WERI-Rb-1 (cell line): ENCODE results near the gene WNT1.

Experiments
- DNase-seq: peaks from one replicate; pipeline ENCODE4 v3.0.0-alpha.2; 2020
- H3K27ac ChIP-seq: fragments of 250-450 bp; sonication (Bioruptor Pico); 2 replicates; pipeline ENCODE4 v1.5.1; 2020; ENCODE audit warnings: mild to moderate bottlenecking, moderate library complexity
- H3K27me3 ChIP-seq: fragments of 250-450 bp; sonication (Bioruptor Pico); 2 replicates; pipeline ENCODE4 v1.5.1; 2021; ENCODE audit warnings: mild to moderate bottlenecking, low read depth, moderate library complexity; ENCODE audit not compliant: insufficient read depth, severe bottlenecking
- H3K36me3 ChIP-seq: fragments of 250-450 bp; sonication (Bioruptor Pico); 2 replicates; pipeline ENCODE4 v1.5.1; 2020; ENCODE audit warnings: mild to moderate bottlenecking, moderate library complexity
- H3K4me3 ChIP-seq: 2 replicates; pipeline ENCODE4 v1.5.1; 2011; ENCODE audit warnings: low read depth, mild to moderate bottlenecking, control low read depth, low read length
- H3K9me3 ChIP-seq: fragments of 250-450 bp; sonication (Bioruptor Pico); 2 replicates; pipeline ENCODE4 v1.5.1; 2021; ENCODE audit warnings: mild to moderate bottlenecking, moderate library complexity; ENCODE audit not compliant: severe bottlenecking
- CTCF ChIP-seq: IDR thresholded peaks from 2 replicates; pipeline ENCODE4 v1.5.1; 2011; ENCODE audit warnings: low read depth, mild to moderate bottlenecking, control low read depth, inconsistent platforms, low read length

Gene WNT1

GRCh38 chr12:48973531-48973930 lies 4.6 kb upstream of the WNT1 start:
- TF ChIP-seq CTCF: no peak
- peaks cover 35% of the 10 kb centered on the region for H3K27me3 ChIP-seq

DNA sequence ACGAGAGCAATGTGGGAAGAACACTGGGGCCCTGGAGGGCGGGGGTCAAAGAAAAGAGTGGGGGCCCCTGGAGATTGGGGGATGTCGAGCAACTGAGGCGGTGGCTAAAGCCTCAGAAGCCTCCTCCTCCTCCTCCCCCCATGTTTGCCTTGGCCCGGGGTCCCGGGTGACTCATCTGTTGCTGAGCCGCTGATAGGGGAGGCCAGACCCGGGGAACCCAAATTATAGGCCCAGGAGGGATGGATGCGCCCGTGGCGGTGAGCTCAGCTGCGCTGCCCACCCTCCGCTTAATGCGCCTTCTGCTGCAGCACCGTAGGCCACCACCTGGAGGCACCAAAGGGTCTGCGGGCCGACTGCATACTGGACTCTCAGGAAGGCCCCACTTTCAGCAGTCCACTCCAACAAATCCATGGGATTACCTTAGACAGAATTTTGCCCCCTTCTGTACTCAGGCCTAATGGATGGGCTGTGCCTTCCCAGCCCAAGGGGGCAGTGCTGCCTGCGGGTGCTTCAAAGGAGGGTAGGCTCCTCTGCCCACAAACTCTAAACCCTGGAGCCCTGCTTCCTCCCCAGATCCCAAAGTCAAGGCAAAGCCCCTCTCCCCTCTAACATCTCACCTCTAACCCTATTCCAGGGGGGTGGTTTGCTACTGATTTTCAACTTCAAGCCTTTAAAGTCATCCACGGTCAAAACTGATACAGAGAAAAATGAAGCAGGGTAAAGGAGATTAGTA lies 4.0 kb upstream of the WNT1 start:
- DNase-seq: peak; percentile 47
- no peaks in the 10 kb centered on the region for H3K9me3 ChIP-seq
- no peak overlapping the region for H3K27ac ChIP-seq
- TF ChIP-seq CTCF: peak; percentile 72
- no peaks in the 10 kb centered on the region for H3K36me3 ChIP-seq
- no peak overlapping the region for H3K4me3 ChIP-seq
- peaks cover 40% of the 10 kb centered on the region for H3K27me3 ChIP-seq

More at GRCh38 chr12:48973531-48973930, 4.6 kb upstream of the WNT1 start:
- Histone ChIP-seq H3K9me3 (no peaks in the 10 kb centered on the region), H3K4me3 (no peak overlapping the region), H3K36me3 (no peaks in the 10 kb centered on the region), H3K27ac (no peak overlapping the region)
- DNase-seq: no peak

DNA sequence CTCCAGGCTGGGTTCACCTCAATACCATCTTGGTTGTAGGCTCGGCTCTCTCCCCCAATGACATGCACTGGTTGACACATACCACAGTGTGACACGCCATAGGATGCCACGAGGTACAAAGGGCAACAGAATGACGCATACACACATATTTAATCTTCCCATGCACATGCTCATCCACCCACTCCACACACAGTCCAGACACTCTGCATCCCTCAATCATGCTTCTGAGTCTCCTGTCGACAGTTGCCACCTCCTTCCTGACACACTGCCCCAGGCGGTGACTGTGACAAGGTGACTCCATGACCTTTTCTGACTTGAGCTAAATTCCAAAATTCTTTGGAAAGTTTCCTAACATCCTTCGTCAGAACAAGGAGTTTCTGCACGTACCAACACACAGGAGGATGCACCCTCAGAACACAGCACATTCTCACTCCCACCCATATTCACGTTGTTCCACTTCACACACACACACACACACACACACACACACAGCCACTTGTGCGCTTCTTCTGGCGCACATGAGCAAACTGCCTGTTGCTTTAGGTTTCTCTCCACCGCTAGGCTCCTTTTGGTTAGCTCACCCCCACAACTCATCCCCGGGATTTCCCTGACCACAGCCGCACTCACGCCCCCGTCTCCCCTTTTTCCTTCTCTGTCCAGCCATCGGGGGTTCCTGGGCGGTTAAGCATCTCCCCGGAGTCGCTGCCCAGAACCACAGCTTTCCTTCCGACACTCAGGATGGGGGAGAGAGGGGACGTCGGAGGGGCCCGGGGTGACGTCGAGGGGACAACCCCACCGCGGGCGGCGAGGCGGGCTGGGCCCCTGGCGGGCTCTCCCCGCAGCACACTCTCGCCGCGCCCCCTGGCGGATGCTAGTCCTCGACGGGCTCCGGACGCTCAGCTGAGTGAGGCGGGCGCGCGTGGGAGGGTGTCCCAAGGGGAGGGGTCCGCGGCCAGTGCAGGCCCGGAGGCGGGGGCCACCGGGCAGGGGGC lies 536 bp upstream of the WNT1 start:
- Histone ChIP-seq H3K36me3 (no peaks in the 10 kb centered on the region), H3K9me3 (no peaks in the 10 kb centered on the region), H3K4me3 (peak overlapping the region; percentile 35), H3K27me3 (peaks cover 58% of the 10 kb centered on the region), H3K27ac (no peak overlapping the region)
- peak; percentile 88 for TF ChIP-seq CTCF
- DNase-seq: peak; percentile 79

GRCh38 chr12:48978741-48979601 lies 849 bp downstream of the WNT1 start:
- no peak for TF ChIP-seq CTCF
- no peaks in the 10 kb centered on the region for H3K36me3 ChIP-seq
- H3K27me3 ChIP-seq: peaks cover 57% of the 10 kb centered on the region
- no peak for DNase-seq
- no peak overlapping the region for H3K27ac ChIP-seq
- H3K9me3 ChIP-seq: no peaks in the 10 kb centered on the region
- H3K4me3 ChIP-seq: peak overlapping the region; percentile 35

- Histone ChIP-seq H3K36me3 (no peaks in the 10 kb centered on the region), H3K27me3 (peaks cover 54% of the 10 kb centered on the region), H3K9me3 (no peaks in the 10 kb centered on the region), H3K27ac (no peak overlapping the region), H3K4me3 (peak overlapping the region; percentile 35)
- DNase-seq: no peak
- TF ChIP-seq CTCF: no peak
These were observed 1.7 kb downstream of the WNT1 start for GRCh38 chr12:48979602-48980388.
